Small intestine (tissue), 7 donors: Measurements from ENCODE around the gene LMO1. TPM values are rescaled to one million over a fixed set of nuclear protein-coding genes. Genes with fewer than 3 reads are reported as not detected.
A peak's percentile ranks its signal among the peaks of the same experiment; 100 is the strongest.

Experiments
- DNase-seq, 2 donors: peaks; one replicate each; pipeline versions ENCODE4 v3.0.0 to v3.0.0-alpha.2; 2013
- FAIRE-seq: peaks from 2 replicates; lab custom pipeline; 2012; peaks lifted over from hg19 to GRCh38; lab: Jason Lieb, UNC
- H3K27ac ChIP-seq, 3 donors: one replicate each; pipeline ENCODE4 v1.5.1; 2013; ENCODE audit warnings: low read length in 2 of 3, mild to moderate bottlenecking in 2 of 3, control low read depth in 1 of 3, inconsistent platforms in 1 of 3, low read depth in 1 of 3, moderate library complexity in 1 of 3
- H3K27me3 ChIP-seq, 3 donors: one replicate each; pipeline ENCODE4 v1.6.1; 2013; ENCODE audit warnings: low read length in 3 of 3, inconsistent platforms in 1 of 3; ENCODE audit not compliant: control insufficient read depth in 3 of 3, insufficient read depth in 3 of 3
- H3K36me3 ChIP-seq, 3 donors: one replicate each; pipeline ENCODE4 v1.6.1; 2013; ENCODE audit warnings: low read length in 3 of 3, inconsistent platforms in 1 of 3, low read depth in 1 of 3, mild to moderate bottlenecking in 1 of 3, moderate library complexity in 1 of 3; ENCODE audit not compliant: control insufficient read depth in 3 of 3, insufficient read depth in 2 of 3
- H3K4me1 ChIP-seq, 3 donors: one replicate each; pipeline ENCODE4 v1.6.1; 2013; ENCODE audit warnings: low read length in 2 of 3, inconsistent platforms in 1 of 3, low read depth in 1 of 3, mild to moderate bottlenecking in 1 of 3, moderate library complexity in 1 of 3; ENCODE audit not compliant: control insufficient read depth in 3 of 3, insufficient read depth in 2 of 3
- H3K4me3 ChIP-seq, 3 donors: one replicate each; pipeline ENCODE4 v1.5.1; 2013; ENCODE audit warnings: low read length in 3 of 3, control low read depth in 1 of 3, inconsistent platforms in 1 of 3, low read depth in 1 of 3, mild to moderate bottlenecking in 1 of 3, moderate library complexity in 1 of 3
- H3K9me3 ChIP-seq, 2 donors: one replicate each; pipeline ENCODE4 v1.6.1; 2013; ENCODE audit warnings: low read depth in 1 of 2, low read length in 1 of 2; ENCODE audit not compliant: control insufficient read depth in 2 of 2, insufficient read depth in 1 of 2
- WGBS, 3 donors: extraction: QIAGEN DNeasy Blood & Tissue Kit; methylation state at CpG; one replicate each; pipeline ENCODE4 v1.1.7; 2013; 5-methylcytosine and 5-hydroxymethylcytosine counted together
- polyA plus RNA-seq, 4 donors: library from polyadenylated mRNA; stranded (reverse) in 3 of 4; unstranded in 1 of 4; fragments of 200-250 nt in 3 of 4; fragments of 120-200 nt in 1 of 4; gene quantifications; one replicate each; pipeline versions ENCODE4 v1.2.1 to v1.2.3, GENCODE V29; 2013
- donor health status: healthy with polysubstance abuse.
- donor health status: control.
- donor health status: control.
- donor health status: Bipolar disorder and iron deficiency.
- donor health status: healthy.

The LMO1 gene
- polyA plus RNA-seq, 4 donors, result 0.04 TPM; not detected in 3

DNA sequence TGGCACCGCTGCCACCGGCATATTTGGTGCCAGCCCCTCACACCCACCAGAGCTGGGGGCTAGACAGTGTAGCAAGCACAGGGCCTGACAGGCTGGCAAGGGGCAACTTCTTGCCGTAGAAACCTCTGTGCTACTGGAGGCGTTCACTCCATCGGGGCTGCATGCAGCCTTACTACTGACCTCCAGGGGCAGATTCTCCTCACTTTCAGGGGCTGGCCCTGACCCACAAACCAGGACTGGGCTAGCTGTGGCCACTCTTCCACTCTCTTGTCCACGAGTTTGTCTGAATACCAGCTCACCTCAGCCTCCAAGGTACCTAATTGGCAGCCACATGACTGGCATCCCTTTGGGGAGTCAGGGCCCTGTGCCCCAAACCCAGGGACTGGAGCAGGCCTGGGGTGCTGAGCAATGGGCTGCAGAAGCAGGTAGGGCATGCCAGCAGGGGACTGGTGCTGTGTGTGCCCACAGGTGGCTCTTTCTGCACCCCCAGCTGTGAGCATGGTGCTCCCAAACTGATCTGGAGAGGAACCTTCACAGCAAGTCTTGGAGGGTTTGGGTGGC is 2.1 kb upstream of the LMO1 start:
- FAIRE-seq, result no peak
- Histone ChIP-seq H3K27ac (no peak overlapping the region), H3K4me3 (no peak overlapping the region), H3K4me1 (peaks cover 0 to 9% (median 0%) of the 10 kb centered on the region in 3 donors), H3K9me3 (no peaks in the 10 kb centered on the region), H3K36me3 (no peaks in the 10 kb centered on the region), H3K27me3 (peaks cover 20 to 90% (median 42%) of the 10 kb centered on the region in 3 donors)
- 63 to 66% (median 64%) methylated on average over 6 of the region's 6 CpGs for WGBS, 3 donors
- no peak for DNase-seq

DNA sequence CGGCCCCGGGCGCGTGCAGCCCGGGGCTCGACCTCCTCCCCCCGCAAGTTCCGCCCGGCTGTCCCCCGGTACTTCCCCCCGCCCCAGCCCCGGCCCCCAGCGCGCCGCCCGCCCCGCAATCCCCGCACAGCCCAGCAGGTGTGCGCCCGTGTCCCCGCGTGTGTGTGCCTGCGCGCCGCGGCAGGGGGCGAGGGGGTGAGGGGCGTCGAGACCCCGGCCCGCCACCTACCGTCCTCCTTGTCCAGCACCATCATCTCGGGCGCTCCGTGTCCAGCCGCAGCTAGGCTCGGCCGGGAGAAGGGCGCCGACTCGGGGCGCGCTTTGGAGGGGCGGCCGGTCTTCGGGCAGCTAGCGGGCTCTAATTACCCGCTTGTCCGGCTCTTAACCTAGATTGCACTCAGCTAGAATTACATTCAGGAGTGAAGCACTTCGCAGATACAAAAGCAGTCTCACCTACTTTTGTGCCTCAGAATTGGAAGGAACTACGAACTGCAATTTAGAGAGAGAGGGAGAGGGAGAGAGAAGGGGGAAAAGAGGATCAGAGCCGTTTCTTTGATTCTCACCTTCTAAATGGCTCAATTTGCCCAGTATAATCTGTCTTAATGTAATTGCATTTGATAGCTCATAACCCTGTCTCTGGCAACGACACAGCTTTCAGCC is 439 bp downstream of the LMO1 start:
- no peak for FAIRE-seq
- H3K27me3 ChIP-seq, result peaks cover 14 to 88% (median 38%) of the 10 kb centered on the region in 3 donors
- peak in 1 of 2 donors; percentile 24 for DNase-seq

DNA sequence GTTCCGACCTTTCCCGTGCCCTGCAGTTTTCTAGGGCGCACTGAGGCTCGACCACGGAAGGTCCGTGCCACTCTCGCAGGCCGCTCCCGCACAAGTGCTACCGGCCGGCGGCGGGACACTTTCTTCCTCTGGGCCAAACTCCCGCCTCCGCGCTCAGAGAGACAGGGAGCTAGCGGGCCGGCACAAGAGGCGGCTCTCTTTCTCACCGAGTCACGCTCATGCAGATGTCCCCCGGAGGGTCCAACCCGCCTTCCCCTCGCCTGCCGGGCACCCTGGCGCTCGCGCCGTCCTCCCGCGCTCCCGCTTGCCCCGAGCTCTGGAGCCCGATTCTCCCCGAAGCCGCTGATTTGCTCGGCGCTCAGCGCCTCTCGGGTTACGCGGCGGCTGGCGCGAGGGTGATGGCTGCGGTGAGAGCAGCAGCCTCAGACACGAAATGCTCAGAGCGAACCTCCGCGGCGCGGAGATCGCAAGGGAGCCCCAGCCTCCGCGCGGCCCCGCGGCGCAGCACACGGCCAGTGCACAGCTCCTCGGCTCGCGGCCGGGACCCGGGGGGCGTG is 1.0 kb downstream of the LMO1 start:
- H3K36me3 ChIP-seq, result no peaks in the 10 kb centered on the region
- peak in 1 of 2 donors; percentile 59 for DNase-seq
- peaks cover 0 to 9% (median 0%) of the 10 kb centered on the region in 3 donors for H3K4me1 ChIP-seq
- 2 to 4% (median 2%) methylated on average over 53 to 66 of the region's 66 CpGs for WGBS, 3 donors
- FAIRE-seq, result no peak
- peak overlapping the region in 2 of 3 donors; percentile 22 to 33 for H3K4me3 ChIP-seq
- peaks cover 9 to 87% (median 33%) of the 10 kb centered on the region in 3 donors for H3K27me3 ChIP-seq
- no peak overlapping the region for H3K27ac ChIP-seq
- H3K9me3 ChIP-seq, result no peaks in the 10 kb centered on the region

More for the DNA sequence above, 439 bp downstream of the LMO1 start:
- H3K36me3 ChIP-seq, result no peaks in the 10 kb centered on the region
- H3K4me1 ChIP-seq, result peaks cover 0 to 9% (median 0%) of the 10 kb centered on the region in 3 donors
- no peak overlapping the region for H3K27ac ChIP-seq
- peak overlapping the region in 1 of 3 donors; percentile 33 for H3K4me3 ChIP-seq
- no peaks in the 10 kb centered on the region for H3K9me3 ChIP-seq
- 1 to 2% (median 2%) methylated on average over 27 to 53 of the region's 53 CpGs for WGBS, 3 donors

DNA sequence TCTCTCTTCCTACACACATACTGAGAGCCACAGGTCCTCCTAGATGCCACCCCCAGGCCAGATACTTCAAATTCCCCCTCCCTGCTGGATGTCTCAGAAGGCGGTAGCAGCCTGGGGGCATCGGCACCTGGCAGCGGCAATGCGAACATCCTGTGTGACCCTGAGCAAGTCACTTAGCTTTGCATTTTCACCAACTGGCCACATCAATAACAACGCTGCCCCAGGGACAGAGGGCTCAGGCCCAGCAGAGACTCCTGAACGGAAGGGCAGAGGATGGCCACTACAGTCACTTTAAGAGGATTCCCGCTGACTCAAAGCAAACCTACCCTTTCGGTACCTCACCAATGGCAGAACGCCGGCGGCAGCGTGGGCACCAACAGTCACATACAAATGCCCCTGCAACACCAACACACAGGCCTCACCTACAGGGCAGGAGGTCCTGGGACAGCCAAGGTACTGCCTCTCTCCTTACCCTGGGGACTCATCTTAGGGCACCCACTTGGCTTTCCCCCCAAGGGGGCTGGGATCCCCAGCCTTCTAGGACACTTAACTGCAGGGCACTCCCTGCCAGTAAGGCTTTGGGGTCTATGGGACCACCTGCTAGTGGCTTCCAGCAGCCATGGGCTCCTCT is 1.6 kb downstream of the LMO1 start:
- DNase-seq (no peak), FAIRE-seq (no peak)
- H3K27ac ChIP-seq, result no peak overlapping the region
- H3K4me1 ChIP-seq, result peaks cover 0 to 9% (median 0%) of the 10 kb centered on the region in 3 donors
- H3K9me3 ChIP-seq, result no peaks in the 10 kb centered on the region
- peaks cover 9 to 81% (median 28%) of the 10 kb centered on the region in 3 donors for H3K27me3 ChIP-seq
- H3K36me3 ChIP-seq, result no peaks in the 10 kb centered on the region
- WGBS, 3 donors, result 68 to 78% (median 69%) methylated on average over 12 of the region's 12 CpGs
- H3K4me3 ChIP-seq, result no peak overlapping the region

DNA sequence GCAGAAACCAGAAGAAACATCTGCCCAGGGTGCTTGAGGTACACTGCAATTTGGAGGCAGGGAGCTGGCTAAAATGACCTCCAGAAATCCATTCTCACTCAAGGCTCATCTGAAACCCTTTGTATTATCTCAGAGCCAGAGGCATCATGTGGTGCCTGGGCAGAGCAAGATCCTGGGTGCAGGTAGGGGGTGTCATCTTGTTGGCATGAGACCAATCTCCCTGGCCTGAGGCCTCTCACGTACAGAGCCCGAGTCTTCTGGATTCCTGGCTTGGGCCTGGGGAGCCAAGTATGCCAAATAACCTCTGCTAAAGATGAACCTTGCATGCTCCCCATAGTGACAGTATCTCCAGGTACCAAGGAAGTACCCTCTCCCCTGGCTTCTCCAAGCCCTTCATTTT is 2.4 kb downstream of the LMO1 start:
- FAIRE-seq, result no peak
- no peak overlapping the region for H3K27ac ChIP-seq
- H3K9me3 ChIP-seq, result no peaks in the 10 kb centered on the region
- no peak overlapping the region for H3K4me3 ChIP-seq
- no peak for DNase-seq
- H3K36me3 ChIP-seq, result no peaks in the 10 kb centered on the region
- H3K27me3 ChIP-seq, result peaks cover 9 to 75% (median 20%) of the 10 kb centered on the region in 3 donors
- 86 to 92% (median 88%) methylated on average over 2 of the region's 2 CpGs for WGBS, 3 donors
- peaks cover 0 to 9% (median 0%) of the 10 kb centered on the region in 3 donors for H3K4me1 ChIP-seq

DNA sequence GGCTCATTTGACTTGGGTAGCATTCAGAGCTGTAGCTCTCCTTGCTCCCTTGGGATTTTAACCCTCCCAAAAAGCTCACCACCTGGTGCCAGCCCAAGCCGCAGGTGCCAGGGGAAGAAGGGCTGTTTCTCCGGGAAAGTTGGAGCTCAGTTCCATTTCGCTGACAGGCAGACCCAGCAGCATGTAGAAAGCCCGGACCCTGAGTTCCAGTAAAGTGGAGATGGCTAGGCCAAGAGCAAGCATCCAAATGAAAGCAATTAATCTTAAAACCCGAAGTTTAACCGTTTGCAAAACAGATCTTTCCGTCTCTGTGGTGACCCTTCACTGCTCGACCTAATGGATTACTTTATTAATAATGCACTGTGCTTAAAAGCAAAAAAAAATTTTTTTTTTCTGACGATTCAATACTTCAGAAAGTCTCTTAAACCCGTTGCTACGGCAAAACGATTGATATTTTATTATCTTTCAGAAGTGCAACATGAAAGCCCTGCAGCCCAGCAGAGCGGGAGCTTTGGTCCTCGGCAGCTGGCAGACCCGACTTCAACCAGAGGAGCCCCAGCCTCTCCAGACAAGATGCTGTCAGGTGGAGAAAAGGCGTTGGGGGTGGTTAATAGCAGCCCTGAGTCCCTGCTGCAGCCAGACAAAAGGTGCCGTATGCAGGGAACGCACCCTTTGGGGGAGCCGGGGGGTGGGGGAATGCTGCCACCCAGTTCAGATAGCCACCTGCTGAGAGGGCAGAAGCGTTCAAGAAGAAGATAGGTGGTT is 3.3 kb downstream of the LMO1 start:
- WGBS, 3 donors, result 75 to 86% (median 79%) methylated on average over 20 of the region's 20 CpGs
- DNase-seq (no peak), FAIRE-seq (no peak)
- no peaks in the 10 kb centered on the region for H3K36me3 ChIP-seq
- H3K27me3 ChIP-seq, result peaks cover 4 to 68% (median 19%) of the 10 kb centered on the region in 3 donors
- H3K9me3 ChIP-seq, result no peaks in the 10 kb centered on the region
- no peak overlapping the region for H3K27ac ChIP-seq
- peaks cover 0 to 9% (median 0%) of the 10 kb centered on the region in 3 donors for H3K4me1 ChIP-seq
- no peak overlapping the region for H3K4me3 ChIP-seq

DNA sequence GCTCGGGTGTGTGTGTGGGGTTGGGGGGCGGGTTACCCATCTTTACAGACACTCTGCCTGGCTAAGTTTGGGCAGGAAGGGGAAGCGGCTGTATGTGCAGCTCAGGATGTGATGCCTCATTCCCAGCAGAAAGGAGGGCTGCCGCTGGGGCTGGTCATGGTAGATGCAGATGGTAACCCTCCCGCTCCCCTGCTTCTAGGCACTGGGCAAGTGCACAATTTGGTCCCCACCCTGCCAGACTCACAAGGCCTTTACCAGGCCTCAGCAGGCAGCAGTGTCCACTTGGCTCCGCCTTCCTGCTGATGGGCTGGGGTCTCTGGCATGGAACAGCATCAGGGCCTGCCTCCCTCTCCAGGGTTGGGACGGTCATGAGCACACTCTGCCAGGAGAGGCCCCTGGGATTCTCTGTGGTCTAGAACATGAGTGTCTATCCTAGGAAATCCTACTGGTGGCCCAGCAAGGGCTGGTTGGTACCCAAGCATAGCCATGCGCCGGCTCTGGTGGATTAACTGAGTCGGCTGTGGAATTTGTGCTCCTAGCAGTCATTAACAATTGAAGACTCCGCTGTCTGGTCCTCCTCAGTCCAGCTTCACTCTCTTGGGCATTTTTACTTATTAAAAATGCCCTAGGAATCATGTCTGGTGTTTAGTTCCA is 4.2 kb downstream of the LMO1 start:
- no peaks in the 10 kb centered on the region for H3K9me3 ChIP-seq
- H3K27me3 ChIP-seq, result peaks cover 4 to 59% (median 19%) of the 10 kb centered on the region in 3 donors
- 74 to 84% (median 82%) methylated on average over 11 of the region's 11 CpGs for WGBS, 3 donors
- FAIRE-seq (no peak), DNase-seq (no peak)
- no peak overlapping the region for H3K4me3 ChIP-seq
- H3K4me1 ChIP-seq, result peaks cover 0 to 9% (median 0%) of the 10 kb centered on the region in 3 donors
- H3K27ac ChIP-seq, result no peak overlapping the region
- no peaks in the 10 kb centered on the region for H3K36me3 ChIP-seq
